Measurements from ENCODE around the gene MAD2L1BP.

Gene MAD2L1BP

GRCh38 chr6:43671801-43672690 is 36.4 kb downstream of the MAD2L1BP start:
- ATAC-seq: no peak
- TF ChIP-seq ZNF70 (CRISPR knock-in tag; IDR thresholded peaks at IDR 0.05) (no peak), TSHZ2 (CRISPR knock-in tag; IDR thresholded peaks at IDR 0.05) (no peak), CREB5 (CRISPR knock-in tag; IDR thresholded peaks at IDR 0.05; ENCODE audit: low read depth) (no peak), ZC3H10 (CRISPR knock-in tag; IDR thresholded peaks at IDR 0.05) (no peak), CSRNP3 (CRISPR knock-in tag; IDR thresholded peaks at IDR 0.05) (no peak), ZNF8 (CRISPR knock-in tag; IDR thresholded peaks at IDR 0.05) (no peak), ISL1 (CRISPR knock-in tag; IDR thresholded peaks at IDR 0.05) (no peak), SNAI2 (CRISPR knock-in tag; IDR thresholded peaks at IDR 0.05) (no peak), ARNTL (CRISPR knock-in tag; IDR thresholded peaks at IDR 0.05; ENCODE audit: borderline replicate concordance, low read depth) (no peak), ZFP3 (CRISPR knock-in tag; IDR thresholded peaks at IDR 0.05) (no peak), ZNF565 (CRISPR knock-in tag; conservative IDR thresholded peaks at IDR 0.05; ENCODE audit: low read depth) (no peak), CSDC2 (CRISPR knock-in tag; IDR thresholded peaks at IDR 0.05) (no peak), TOX (CRISPR knock-in tag; IDR thresholded peaks at IDR 0.05; ENCODE audit: borderline replicate concordance) (no peak), ZFP30 (CRISPR knock-in tag; IDR thresholded peaks at IDR 0.05) (no peak), OSR1 (CRISPR knock-in tag; IDR thresholded peaks at IDR 0.05) (no peak)

- ATAC-seq: no peak
- TF ChIP-seq GLIS3 (CRISPR knock-in tag; IDR thresholded peaks at IDR 0.05): no peak
- no peak for TF ChIP-seq CSRNP3 (CRISPR knock-in tag; IDR thresholded peaks at IDR 0.05)
- TF ChIP-seq ZNF8 (CRISPR knock-in tag; IDR thresholded peaks at IDR 0.05): no peak
- no peak for TF ChIP-seq TSHZ2 (CRISPR knock-in tag; IDR thresholded peaks at IDR 0.05)
- no peak for TF ChIP-seq ZC3H10 (CRISPR knock-in tag; IDR thresholded peaks at IDR 0.05)
- TF ChIP-seq ZFP30 (CRISPR knock-in tag; IDR thresholded peaks at IDR 0.05): no peak
- TF ChIP-seq RARB (CRISPR knock-in tag; IDR thresholded peaks at IDR 0.05): no peak
- TF ChIP-seq ZNF565 (CRISPR knock-in tag; conservative IDR thresholded peaks at IDR 0.05; ENCODE audit: low read depth): no peak
- no peak for TF ChIP-seq SNAI2 (CRISPR knock-in tag; IDR thresholded peaks at IDR 0.05)
- no peak for TF ChIP-seq ISL1 (CRISPR knock-in tag; IDR thresholded peaks at IDR 0.05)
- TF ChIP-seq PATZ1 (CRISPR knock-in tag; IDR thresholded peaks at IDR 0.05; ENCODE audit: borderline replicate concordance): no peak
- no peak for TF ChIP-seq ZFP3 (CRISPR knock-in tag; IDR thresholded peaks at IDR 0.05)
- no peak for TF ChIP-seq ARNTL (CRISPR knock-in tag; IDR thresholded peaks at IDR 0.05; ENCODE audit: borderline replicate concordance, low read depth)
- TF ChIP-seq CSDC2 (CRISPR knock-in tag; IDR thresholded peaks at IDR 0.05): no peak
- TF ChIP-seq CREB5 (CRISPR knock-in tag; IDR thresholded peaks at IDR 0.05; ENCODE audit: low read depth): no peak
- TF ChIP-seq OSR1 (CRISPR knock-in tag; IDR thresholded peaks at IDR 0.05): no peak
Measured at GRCh38 chr6:43673444-43674084, 37.9 kb downstream of the MAD2L1BP start.

Data from SK-N-SH treated with all-trans-retinoic acid at 6 μM for 48 hours (cell line).